ENCODE data around the gene PEAK1. TPM values are rescaled to one million over a fixed set of nuclear protein-coding genes. Genes with fewer than 3 reads are reported as not detected.

The PEAK1 gene
- total and polyA plus RNA-seq, 4 experiments from 2014 or later: 2.2 to 10.1 (median 7.8) TPM; not detected in 1

- H3K9me3 ChIP-seq (ENCODE audit: control insufficient read depth in 1 of 2, low read length in 2 of 2): no peaks in the 10 kb centered on the region
These were observed 114.0 kb downstream of the PEAK1 start for GRCh38 chr15:77305953-77306352.

DNA sequence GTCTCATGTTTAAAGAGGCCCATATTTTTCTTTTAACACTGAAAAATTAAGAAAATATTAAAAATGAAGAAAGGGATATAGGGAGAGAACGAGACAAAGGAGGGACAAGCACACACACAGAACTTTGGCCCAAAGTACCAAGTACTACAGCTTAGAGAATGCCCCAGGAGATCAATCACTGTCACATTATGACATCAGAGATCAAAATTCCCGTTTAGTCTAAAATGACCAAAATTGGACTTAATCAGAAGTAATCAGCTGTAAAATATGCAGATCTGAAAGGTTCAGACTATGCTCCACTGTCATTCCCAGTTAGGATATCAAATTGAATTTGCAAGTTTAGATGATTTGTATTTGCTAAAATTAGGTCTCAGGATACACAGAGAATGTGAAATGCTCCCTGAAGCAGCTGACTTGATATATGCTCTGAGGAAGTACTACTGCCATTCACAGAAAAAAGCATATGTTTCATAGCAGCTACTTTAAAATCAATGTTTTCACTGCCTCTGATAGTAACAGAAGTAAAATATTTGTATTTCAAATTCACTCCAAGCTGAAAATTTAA lies 123.0 kb downstream of the PEAK1 start:
- no peaks in the 10 kb centered on the region for H3K9me3 Mint-ChIP-seq
- H3K4me3 Mint-ChIP-seq: no peak overlapping the region
- no peaks in the 10 kb centered on the region for H3K36me3 Mint-ChIP-seq
- Histone ChIP-seq H3K9me3 (ENCODE audit: control insufficient read depth in 1 of 2, low read length in 2 of 2) (no peaks in the 10 kb centered on the region), H3K27me3 (ENCODE audit: insufficient read depth, low read length) (no peaks in the 10 kb centered on the region), H3K27ac (ENCODE audit: low read depth, low read length) (no peak overlapping the region), H3K36me3 (ENCODE audit: insufficient read depth, low read length) (no peaks in the 10 kb centered on the region), H3K4me3 (ENCODE audit: low read length in 2 of 2) (no peak overlapping the region), H3K4me1 (ENCODE audit: insufficient read depth, low read length) (no peaks in the 10 kb centered on the region)
- intact Hi-C loops (cut with micrococcal nuclease): no loop called here
- ChIA-PET POLR2A (ENCODE audit: partially characterized antibody) (no interaction called here), CTCF (ENCODE audit: partially characterized antibody) (interaction anchor here (0.6 kb wide), 1 partner anchor 94 kb away, joined by 3 read pairs; no protein-coding TSS in a partner anchor)
- no peaks in the 10 kb centered on the region for H3K27me3 Mint-ChIP-seq
- H3K4me1 Mint-ChIP-seq: no peaks in the 10 kb centered on the region
- no peak overlapping the region for H3K27ac Mint-ChIP-seq
- DNase-seq: no peak

More at GRCh38 chr15:77305953-77306352, 114.0 kb downstream of the PEAK1 start:
- H3K27me3 Mint-ChIP-seq: no peaks in the 10 kb centered on the region
- intact Hi-C loops (cut with micrococcal nuclease): no loop called here
- no peak overlapping the region for H3K4me3 Mint-ChIP-seq
- no peak overlapping the region for H3K4me3 ChIP-seq (ENCODE audit: low read length in 2 of 2)
- DNase-seq: no peak
- ChIA-PET CTCF (ENCODE audit: partially characterized antibody) (no interaction called here), POLR2A (ENCODE audit: partially characterized antibody) (no interaction called here)
- H3K9me3 Mint-ChIP-seq: no peaks in the 10 kb centered on the region
- no peaks in the 10 kb centered on the region for H3K27me3 ChIP-seq (ENCODE audit: insufficient read depth, low read length)
- H3K4me1 Mint-ChIP-seq: no peaks in the 10 kb centered on the region
- no peaks in the 10 kb centered on the region for H3K4me1 ChIP-seq (ENCODE audit: insufficient read depth, low read length)
- H3K27ac ChIP-seq (ENCODE audit: low read depth, low read length): no peak overlapping the region
- no peaks in the 10 kb centered on the region for H3K36me3 ChIP-seq (ENCODE audit: insufficient read depth, low read length)
- H3K36me3 Mint-ChIP-seq: no peaks in the 10 kb centered on the region
- H3K27ac Mint-ChIP-seq: no peak overlapping the region

DNA sequence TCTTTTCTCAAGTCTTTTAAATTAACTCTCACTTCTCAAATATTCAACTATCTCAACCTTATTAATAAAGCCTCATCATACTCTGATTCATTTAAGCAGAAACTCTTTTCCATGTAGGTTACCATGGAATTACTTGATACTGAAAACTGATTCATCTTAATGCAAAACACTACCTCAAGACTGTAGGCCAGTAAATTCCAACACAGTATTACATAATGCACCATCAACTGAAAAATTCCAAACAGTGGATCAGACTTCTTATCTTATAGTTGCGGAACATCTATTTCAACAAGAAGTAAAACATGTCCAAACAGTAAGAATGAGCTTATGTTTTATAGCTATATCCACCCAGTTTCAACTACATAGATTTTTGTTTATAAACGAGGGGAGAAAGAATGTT lies 124.5 kb downstream of the PEAK1 start:
- Histone ChIP-seq H3K27me3 (ENCODE audit: insufficient read depth, low read length) (no peaks in the 10 kb centered on the region), H3K9me3 (ENCODE audit: control insufficient read depth in 1 of 2, low read length in 2 of 2) (no peaks in the 10 kb centered on the region), H3K4me1 (ENCODE audit: insufficient read depth, low read length) (no peaks in the 10 kb centered on the region), H3K27ac (ENCODE audit: low read depth, low read length) (no peak overlapping the region), H3K36me3 (ENCODE audit: insufficient read depth, low read length) (no peaks in the 10 kb centered on the region), H3K4me3 (ENCODE audit: low read length in 2 of 2) (no peak overlapping the region)
- no peaks in the 10 kb centered on the region for H3K9me3 Mint-ChIP-seq
- CTCF ChIA-PET (ENCODE audit: partially characterized antibody): interaction anchor here (0.7 kb wide), 1 partner anchor 11 kb away, joined by 4 read pairs; no protein-coding TSS in a partner anchor
- H3K4me1 Mint-ChIP-seq: no peaks in the 10 kb centered on the region
- no peak for DNase-seq
- H3K36me3 Mint-ChIP-seq: no peaks in the 10 kb centered on the region
- no peak overlapping the region for H3K4me3 Mint-ChIP-seq
- H3K27ac Mint-ChIP-seq: no peak overlapping the region
- intact Hi-C loops (cut with micrococcal nuclease): no loop called here
- POLR2A ChIA-PET (ENCODE audit: partially characterized antibody): no interaction called here
- no peaks in the 10 kb centered on the region for H3K27me3 Mint-ChIP-seq

DNA sequence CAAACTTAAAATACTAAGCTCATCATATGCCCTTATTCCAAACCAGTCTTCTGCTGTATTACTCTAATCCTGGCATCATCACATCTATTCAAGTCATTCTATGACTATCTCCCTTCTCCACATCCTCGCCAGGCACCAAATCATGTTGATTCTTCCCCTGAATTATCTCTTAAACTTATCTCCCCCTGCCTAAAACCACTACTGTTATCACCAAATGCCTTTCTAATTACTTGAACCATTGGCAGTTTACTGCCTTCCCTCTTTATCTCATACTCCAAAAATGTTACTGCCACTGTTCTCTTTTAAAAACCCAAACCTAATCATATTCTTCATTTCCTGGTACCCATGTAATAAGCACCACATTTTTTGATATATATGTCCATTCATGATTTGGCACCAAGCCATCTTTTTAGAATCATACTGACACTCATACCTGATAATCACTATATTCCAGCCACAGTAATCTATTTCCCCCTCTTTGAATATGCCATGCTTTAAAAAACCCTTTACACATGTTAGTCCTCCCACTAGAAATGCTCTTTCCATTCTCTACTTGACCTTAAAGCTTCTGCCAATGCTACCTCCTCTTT lies 126.8 kb downstream of the PEAK1 start:
- CTCF ChIA-PET (ENCODE audit: partially characterized antibody): no interaction called here

DNA sequence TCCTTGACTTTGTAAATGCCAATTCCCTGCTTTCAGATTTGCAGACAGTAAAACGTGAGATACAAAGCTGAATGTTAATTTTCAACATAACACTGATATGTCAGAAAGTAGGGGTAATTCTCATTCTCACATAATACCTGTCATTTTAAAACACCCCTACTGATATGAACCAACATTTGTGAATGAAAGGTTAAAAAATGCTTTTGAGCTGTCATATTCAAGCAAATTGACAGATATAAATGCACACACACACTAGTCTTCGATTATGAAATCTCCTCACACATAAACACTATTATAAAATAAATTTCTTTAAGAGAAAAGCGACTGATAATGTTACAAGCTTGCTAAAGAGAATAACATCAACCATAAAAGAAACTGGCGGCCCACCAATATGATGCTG lies 128.8 kb downstream of the PEAK1 start:
- H3K36me3 Mint-ChIP-seq: no peaks in the 10 kb centered on the region
- POLR2A ChIA-PET (ENCODE audit: partially characterized antibody): no interaction called here

More for the DNA sequence above, 126.8 kb downstream of the PEAK1 start:
- intact Hi-C loops (cut with micrococcal nuclease): no loop called here
- Histone ChIP-seq H3K27ac (ENCODE audit: low read depth, low read length) (no peak overlapping the region), H3K4me3 (ENCODE audit: low read length in 2 of 2) (no peak overlapping the region), H3K27me3 (ENCODE audit: insufficient read depth, low read length) (no peaks in the 10 kb centered on the region), H3K9me3 (ENCODE audit: control insufficient read depth in 1 of 2, low read length in 2 of 2) (no peaks in the 10 kb centered on the region), H3K36me3 (ENCODE audit: insufficient read depth, low read length) (no peaks in the 10 kb centered on the region), H3K4me1 (ENCODE audit: insufficient read depth, low read length) (no peaks in the 10 kb centered on the region)
- DNase-seq: no peak
- Mint-ChIP-seq H3K4me1 (no peaks in the 10 kb centered on the region), H3K27me3 (no peaks in the 10 kb centered on the region), H3K4me3 (no peak overlapping the region), H3K9me3 (no peaks in the 10 kb centered on the region), H3K27ac (no peak overlapping the region), H3K36me3 (no peaks in the 10 kb centered on the region)
- POLR2A ChIA-PET (ENCODE audit: partially characterized antibody): no interaction called here

DNA sequence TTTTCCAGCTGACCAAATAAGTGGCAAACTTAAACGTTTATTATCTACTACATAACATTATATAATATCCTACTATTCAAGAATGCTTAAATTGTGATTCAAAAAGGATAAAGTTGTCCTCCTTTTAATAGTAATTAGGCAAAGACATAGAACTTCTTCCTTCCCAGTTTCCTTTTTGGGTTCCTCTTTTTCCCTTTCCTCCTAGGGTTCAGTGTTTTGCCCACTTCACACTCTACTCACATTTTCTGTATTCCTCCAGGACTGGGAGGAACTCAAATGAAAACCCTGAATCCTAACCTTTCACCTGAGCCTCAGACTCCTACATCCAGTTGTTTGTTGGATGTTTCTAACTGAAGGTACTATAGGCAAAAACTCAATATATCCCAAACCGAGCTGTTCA lies 132.5 kb downstream of the PEAK1 start:
- Histone ChIP-seq H3K4me3 (ENCODE audit: low read length in 2 of 2) (no peak overlapping the region), H3K4me1 (ENCODE audit: insufficient read depth, low read length) (no peaks in the 10 kb centered on the region), H3K27ac (ENCODE audit: low read depth, low read length) (no peak overlapping the region), H3K36me3 (ENCODE audit: insufficient read depth, low read length) (no peaks in the 10 kb centered on the region), H3K27me3 (ENCODE audit: insufficient read depth, low read length) (no peaks in the 10 kb centered on the region), H3K9me3 (ENCODE audit: control insufficient read depth in 1 of 2, low read length in 2 of 2) (no peaks in the 10 kb centered on the region)
- Mint-ChIP-seq H3K9me3 (no peaks in the 10 kb centered on the region), H3K4me1 (no peaks in the 10 kb centered on the region), H3K4me3 (no peak overlapping the region), H3K36me3 (peaks cover 0 to 4% of the 10 kb centered on the region in 2 donors), H3K27ac (no peak overlapping the region), H3K27me3 (no peaks in the 10 kb centered on the region)
- intact Hi-C loops (cut with micrococcal nuclease): no loop called here
- POLR2A ChIA-PET (ENCODE audit: partially characterized antibody): no interaction called here
- DNase-seq: no peak
- CTCF ChIA-PET (ENCODE audit: partially characterized antibody): no interaction called here

More for the DNA sequence above, 128.8 kb downstream of the PEAK1 start:
- CTCF ChIA-PET (ENCODE audit: partially characterized antibody): no interaction called here
- Histone ChIP-seq H3K4me3 (ENCODE audit: low read length in 2 of 2) (no peak overlapping the region), H3K4me1 (ENCODE audit: insufficient read depth, low read length) (no peaks in the 10 kb centered on the region), H3K36me3 (ENCODE audit: insufficient read depth, low read length) (no peaks in the 10 kb centered on the region), H3K27me3 (ENCODE audit: insufficient read depth, low read length) (no peaks in the 10 kb centered on the region), H3K9me3 (ENCODE audit: control insufficient read depth in 1 of 2, low read length in 2 of 2) (no peaks in the 10 kb centered on the region), H3K27ac (ENCODE audit: low read depth, low read length) (no peak overlapping the region)
- Mint-ChIP-seq H3K4me1 (no peaks in the 10 kb centered on the region), H3K27ac (no peak overlapping the region), H3K27me3 (no peaks in the 10 kb centered on the region), H3K9me3 (no peaks in the 10 kb centered on the region), H3K4me3 (no peak overlapping the region)
- no peak for DNase-seq
- intact Hi-C loops (cut with micrococcal nuclease): no loop called here

DNA sequence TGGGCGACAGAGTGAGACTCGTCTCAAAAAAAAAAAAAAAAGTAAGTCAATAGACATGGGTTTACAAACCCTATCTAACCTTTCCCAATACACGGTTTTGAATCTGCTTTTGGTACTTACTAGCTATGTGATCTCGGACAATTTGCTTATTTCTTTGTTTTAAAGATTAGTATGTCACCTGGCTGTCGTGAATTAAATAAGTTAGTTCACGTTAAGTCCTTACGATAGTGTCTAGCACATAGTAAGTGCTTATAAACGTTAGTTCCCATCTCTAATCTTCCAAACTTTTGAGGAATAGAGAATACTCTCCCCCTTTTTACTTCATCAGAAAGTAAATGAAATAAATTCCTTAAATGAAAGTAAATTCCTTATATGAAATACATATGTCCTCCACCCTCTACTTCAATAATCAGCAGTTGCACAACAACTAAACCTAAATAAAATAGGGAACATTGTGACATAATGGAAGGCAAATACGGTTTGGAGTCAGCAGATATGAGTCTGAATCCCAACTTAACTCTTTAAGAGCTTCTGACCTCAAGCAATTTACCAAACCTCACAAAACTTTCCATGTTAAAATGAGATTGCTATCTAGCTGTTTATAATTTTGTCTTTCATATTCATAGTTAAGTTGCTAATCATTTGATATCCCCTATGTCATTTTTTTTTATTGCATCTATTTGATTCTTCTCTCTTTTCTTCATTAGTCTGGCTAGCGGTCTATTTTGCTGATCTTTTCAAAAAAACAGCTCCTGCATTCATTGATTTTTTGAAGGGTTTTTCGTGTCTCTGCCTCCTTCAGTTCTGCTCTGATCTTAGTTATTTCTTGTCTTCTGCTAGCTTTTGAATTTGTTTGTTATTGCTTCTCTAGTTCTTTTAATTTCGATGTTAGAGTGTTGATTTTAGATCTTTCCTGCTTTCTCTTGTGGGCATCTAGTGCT lies 134.6 kb downstream of the PEAK1 start:
- no peaks in the 10 kb centered on the region for H3K4me1 Mint-ChIP-seq
- no peaks in the 10 kb centered on the region for H3K9me3 Mint-ChIP-seq
- no peak for DNase-seq
- Histone ChIP-seq H3K27ac (ENCODE audit: low read depth, low read length) (no peak overlapping the region), H3K27me3 (ENCODE audit: insufficient read depth, low read length) (no peaks in the 10 kb centered on the region), H3K4me1 (ENCODE audit: insufficient read depth, low read length) (no peaks in the 10 kb centered on the region), H3K4me3 (ENCODE audit: low read length in 2 of 2) (no peak overlapping the region), H3K9me3 (ENCODE audit: control insufficient read depth in 1 of 2, low read length in 2 of 2) (no peaks in the 10 kb centered on the region), H3K36me3 (ENCODE audit: insufficient read depth, low read length) (no peaks in the 10 kb centered on the region)
- peaks cover 0 to 4% of the 10 kb centered on the region in 2 donors for H3K36me3 Mint-ChIP-seq
- no peak overlapping the region for H3K4me3 Mint-ChIP-seq
- intact Hi-C loops (cut with micrococcal nuclease): no loop called here
- no peaks in the 10 kb centered on the region for H3K27me3 Mint-ChIP-seq
- H3K27ac Mint-ChIP-seq: no peak overlapping the region
- ChIA-PET POLR2A (ENCODE audit: partially characterized antibody) (no interaction called here), CTCF (ENCODE audit: partially characterized antibody) (interaction anchor here (0.9 kb wide), 1 partner anchor 258 kb away, joined by 3 read pairs; no protein-coding TSS in a partner anchor)

Measured in CD4-positive, alpha-beta memory T cell (primary cell).